H4 (cell line): ENCODE data around the gene UGT1A1. TPM values are rescaled to one million over a fixed set of nuclear protein-coding genes. Genes with fewer than 3 reads are reported as not detected.

Experiments
- DNase-seq: peaks from one replicate; pipeline ENCODE4 v3.0.0-alpha.2; 2015; ENCODE audit warnings: low spot score
- total RNA-seq: library from RNA; depleted of rRNA; stranded (reverse); fragments of >200 nt; shearing (Covaris generic); gene quantifications from 2 replicates; pipeline ENCODE4 v1.2.3, GENCODE V29; 2014; rRNA removed

Gene UGT1A1
- total RNA-seq, 1 experiment from 2014 or later: 0.45 TPM

- DNase-seq: no peak
These were observed 57.4 kb downstream of the UGT1A1 start for GRCh38 chr2:233817361-233817911.

- DNase-seq: no peak
These were observed 58.0 kb downstream of the UGT1A1 start for GRCh38 chr2:233817995-233818638.

- no peak for DNase-seq
These were observed 58.9 kb downstream of the UGT1A1 start for GRCh38 chr2:233818639-233819621.

GRCh38 chr2:233819884-233820773 is 60.1 kb downstream of the UGT1A1 start:
- no peak for DNase-seq

- no peak for DNase-seq
These were observed 60.7 kb downstream of the UGT1A1 start for GRCh38 chr2:233820774-233821105.

- no peak for DNase-seq
These were observed 61.1 kb downstream of the UGT1A1 start for GRCh38 chr2:233821196-233821595.

- DNase-seq: no peak
These were observed 61.6 kb downstream of the UGT1A1 start for GRCh38 chr2:233821709-233822100.

GRCh38 chr2:233822101-233822771 is 62.2 kb downstream of the UGT1A1 start:
- no peak for DNase-seq

Other genes with a start within 250 kb of the UGT1A1 start
- gene USP40, start 193.5 kb upstream of the UGT1A1 start, total RNA-seq: 12.2 and 20.6 TPM in 2 replicates
- gene UGT1A8, start 142.6 kb upstream of the UGT1A1 start, total RNA-seq: not detected in 2 replicates
- gene UGT1A10, start 123.8 kb upstream of the UGT1A1 start, total RNA-seq: not detected in 2 replicates
- 0.10 TPM in 1 of 2 replicates, not detected in the other for gene UGT1A9, start 88.4 kb upstream of the UGT1A1 start, total RNA-seq
- gene UGT1A7, start 78.4 kb upstream of the UGT1A1 start, total RNA-seq: not detected in 2 replicates
- 2.6 and 3.1 TPM in 2 replicates for gene UGT1A6, start 67.4 kb upstream of the UGT1A1 start, total RNA-seq
- gene UGT1A5, start 47.4 kb upstream of the UGT1A1 start, total RNA-seq: not detected in 2 replicates
- gene UGT1A4, start 41.5 kb upstream of the UGT1A1 start, total RNA-seq: 0.04 TPM in 1 of 2 replicates, not detected in the other
- not detected in 2 replicates for gene UGT1A3, start 31.2 kb upstream of the UGT1A1 start, total RNA-seq
- gene MROH2A, start 18.1 kb downstream of the UGT1A1 start, total RNA-seq: 0.02 TPM in 1 of 2 replicates, not detected in the other
- gene HJURP, start 94.3 kb downstream of the UGT1A1 start, total RNA-seq: 83.4 and 105 TPM in 2 replicates
- 1.3 and 7.6 TPM in 2 replicates for gene TRPM8, start 157.1 kb downstream of the UGT1A1 start, total RNA-seq